ENCODE measurements around the gene MPIG6B.

MPIG6B gene

GRCh38 chr6:31768363-31769257, 45.4 kb downstream of the MPIG6B start:
- DNase-seq (ENCODE audit: low spot score), result no peak

GRCh38 chr6:31769684-31770371, 46.7 kb downstream of the MPIG6B start:
- DNase-seq (ENCODE audit: low spot score), result no peak

- DNase-seq (ENCODE audit: low spot score), result no peak
These were observed 47.7 kb downstream of the MPIG6B start for GRCh38 chr6:31770860-31771259.

GRCh38 chr6:31771992-31772358, 48.8 kb downstream of the MPIG6B start:
- DNase-seq (ENCODE audit: low spot score), result no peak

- DNase-seq (ENCODE audit: low spot score), result no peak
These were observed 52.0 kb downstream of the MPIG6B start for GRCh38 chr6:31775184-31775583.

- DNase-seq (ENCODE audit: low spot score), result no peak
These were observed 52.7 kb downstream of the MPIG6B start for GRCh38 chr6:31775633-31776484.
